ENCODE measurements around the gene UBA6. TPM values are rescaled to one million over a fixed set of nuclear protein-coding genes. Genes with fewer than 3 reads are reported as not detected.

The UBA6 gene
- total and polyA plus RNA-seq, 2 of the 4 experiments (the other 2 are of a cell fraction) = 29.2 to 268 TPM

- intact Hi-C loops (cut with micrococcal nuclease) = no loop called here
These were observed 66.2 kb downstream of the UBA6 start for GRCh38 chr4:67634741-67635140.

More at GRCh38 chr4:67634741-67635140, 66.2 kb downstream of the UBA6 start:
- WGBS, 2 experiments (ENCODE audit: extremely low coverage in 2 of 2, insufficient read length in 1 of 2) = no CpG with 5 or more reads among the region's 2 CpGs
- H2BK5ac ChIP-seq (ENCODE audit: low read depth, low read length, poor library complexity, severe bottlenecking) = no peak overlapping the region
- no peak overlapping the region for H2BK20ac ChIP-seq (ENCODE audit: low read depth, low read length)
- no peaks in the 10 kb centered on the region for H3K9me1 ChIP-seq (ENCODE audit: insufficient read depth, low read length)
- DNase-seq = no peak
- no peak for TF ChIP-seq MAZ (IDR thresholded peaks at IDR 0.05; ENCODE audit: borderline replicate concordance, low read depth, low read length)
- no peak for TF ChIP-seq CTCF (conservative IDR thresholded peaks at IDR 0.05; ENCODE audit: low read depth, low read length)
- no peak for TF ChIP-seq USF2 (IDR thresholded peaks at IDR 0.05; ENCODE audit: low read depth, low read length)
- TF ChIP-seq BHLHE40 (IDR thresholded peaks at IDR 0.05; ENCODE audit: low read depth, low read length) = no peak
- TF ChIP-seq MAFK (IDR thresholded peaks at IDR 0.05; ENCODE audit: low read depth, low read length) = no peak
- TF ChIP-seq FOS (IDR thresholded peaks at IDR 0.05; ENCODE audit: low read depth, low read length) = no peak
- TF ChIP-seq RFX5 (IDR thresholded peaks at IDR 0.05; ENCODE audit: low read depth, low read length) = no peak
- TF ChIP-seq RAD21 (IDR thresholded peaks at IDR 0.05; ENCODE audit: low read length) = no peak
- TF ChIP-seq POLR2A (IDR thresholded peaks at IDR 0.05; ENCODE audit: low read depth, low read length) = no peak
- TF ChIP-seq RCOR1 (IDR thresholded peaks at IDR 0.05; ENCODE audit: insufficient replicate concordance, low read length) = no peak
- no peak for TF ChIP-seq CHD1 (IDR thresholded peaks at IDR 0.05; ENCODE audit: low read depth, low read length)
- TF ChIP-seq CEBPB (IDR thresholded peaks at IDR 0.05; ENCODE audit: low read depth, low read length) = no peak
- H3K27me3 ChIP-seq (ENCODE audit: control insufficient read depth, insufficient read depth, low read length) = no peaks in the 10 kb centered on the region
- no peaks in the 10 kb centered on the region for H3K9me3 ChIP-seq (ENCODE audit: control insufficient read depth, insufficient read depth, low read length)
- no peak overlapping the region for H3K14ac ChIP-seq (replicated peaks; ENCODE audit: low read depth, low read length)
- no peak overlapping the region for H2AFZ ChIP-seq (replicated peaks; ENCODE audit: low read length, poor library complexity)
- H2AK5ac ChIP-seq (ENCODE audit: low read depth, low read length) = no peak overlapping the region
- no peak overlapping the region for H3K4ac ChIP-seq (ENCODE audit: low read depth, low read length)
- no peak overlapping the region for H2AK9ac ChIP-seq (replicated peaks; ENCODE audit: low read depth, low read length, poor library complexity)
- CTCF ChIA-PET = no interaction called here
- H3K4me1 ChIP-seq (ENCODE audit: control insufficient read depth, insufficient read depth, low read length) = no peaks in the 10 kb centered on the region
- dilution Hi-C loops (cut with HindIII; ENCODE audit: low sequenced_read_pairs, unreplicated experiment) (no loop called here), in situ Hi-C loops (cut with MboI; ENCODE audit: low sequenced_read_pairs) (no loop called here)
- no peak overlapping the region for H3K4me3 ChIP-seq (ENCODE audit: insufficient read depth, low read depth, low read length)
- no peak overlapping the region for H3K4me2 ChIP-seq (ENCODE audit: low read depth, low read length)
- H4K5ac ChIP-seq (ENCODE audit: low read depth, low read length) = no peak overlapping the region
- H3K56ac ChIP-seq (ENCODE audit: extremely low read depth, insufficient read depth, low read length) = no peak overlapping the region
- no peak overlapping the region for H3K18ac ChIP-seq (ENCODE audit: low read depth, low read length)
- H4K8ac ChIP-seq (ENCODE audit: low read depth in 2 of 2, low read length in 2 of 2) = no peak overlapping the region
- no peak overlapping the region for H2BK15ac ChIP-seq (ENCODE audit: low read depth, low read length)
- no TSS peak for BruUV-seq (replicated peaks)
- H3K79me1 ChIP-seq (ENCODE audit: low read depth in 1 of 2, low read length in 2 of 2) = no peaks in the 10 kb centered on the region
- POLR2A ChIA-PET (ENCODE audit: unreplicated experiment) = no interaction called here
- no peak overlapping the region for H3K9ac ChIP-seq (ENCODE audit: low read depth, low read length)
- H4K91ac ChIP-seq (ENCODE audit: insufficient read depth, low read depth, low read length) = no peak overlapping the region
- no peaks in the 10 kb centered on the region for H4K20me1 ChIP-seq (ENCODE audit: insufficient read depth, low read length)
- no peak overlapping the region for H3K27ac ChIP-seq (ENCODE audit: insufficient read depth, low read length)
- no peak overlapping the region for H3K23ac ChIP-seq (ENCODE audit: low read depth, low read length)
- peaks cover 11% of the 10 kb centered on the region for H3K36me3 ChIP-seq (ENCODE audit: control insufficient read depth, insufficient read depth, low read length)
- H2BK120ac ChIP-seq (ENCODE audit: low read depth, low read length) = no peak overlapping the region
- no peak for ATAC-seq (ENCODE audit: low read depth)
